ENCODE results near the gene WDR37.
A peak's percentile ranks its signal among the peaks of the same experiment; 100 is the strongest.

Gene WDR37

DNA sequence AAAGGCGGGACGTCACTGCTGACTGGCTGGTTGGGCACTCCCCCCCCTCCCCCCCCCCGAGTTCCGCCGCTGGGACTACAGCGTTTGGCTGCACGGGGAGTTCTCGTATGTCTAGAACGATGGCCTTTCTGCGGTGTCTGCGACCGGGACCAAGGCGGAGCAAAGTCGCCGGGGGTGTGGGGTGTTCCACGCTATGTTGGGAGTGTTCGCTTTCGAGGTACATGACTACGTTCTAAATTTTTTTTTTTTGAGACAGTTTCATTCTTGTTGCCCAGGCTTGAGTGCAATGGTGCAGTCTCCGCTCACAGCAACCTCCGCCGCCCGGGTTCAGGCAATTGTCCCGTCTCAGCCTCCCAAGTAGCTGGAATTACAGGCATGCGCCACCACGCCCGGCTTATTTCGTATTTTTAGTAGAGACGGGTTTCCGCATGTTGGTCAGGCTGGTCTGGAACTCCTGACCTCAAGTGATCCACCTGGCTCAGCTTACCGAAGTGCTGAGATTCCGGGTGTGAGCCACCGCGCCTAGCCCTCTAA lies 6.7 kb upstream of the WDR37 start (continued):
- TF ChIP-seq ZFHX2 (tag by site-specific recombination; conservative IDR thresholded peaks at IDR 0.05) = no peak
- TF ChIP-seq ZNF2 (tag by site-specific recombination; IDR thresholded peaks at IDR 0.05) = 0 out of 2 replicates have a peak, but pooled peaks have one; percentile 14
- no peak for TF ChIP-seq ZNF701 (tag by site-specific recombination; IDR thresholded peaks at IDR 0.05)
- no peak for TF ChIP-seq ZNF521 (tag by site-specific recombination; IDR thresholded peaks at IDR 0.05)
- no peak for TF ChIP-seq ZNF837 (tag by site-specific recombination; IDR thresholded peaks at IDR 0.05)
- TF ChIP-seq ZBTB21 (tag by site-specific recombination; IDR thresholded peaks at IDR 0.05) = no peak
- no peak for TF ChIP-seq ZNF776 (tag by site-specific recombination; IDR thresholded peaks at IDR 0.05; ENCODE audit: borderline replicate concordance)
- no peak for TF ChIP-seq ZNF654 (tag by site-specific recombination; IDR thresholded peaks at IDR 0.05; ENCODE audit: low read depth)
- no peak for TF ChIP-seq ZIC2 (tag by site-specific recombination; IDR thresholded peaks at IDR 0.05)
- no peak for TF ChIP-seq KLF9 (tag by site-specific recombination; IDR thresholded peaks at IDR 0.05; ENCODE audit: low read depth)
- no peak; the same call in 1 of the 2 replicates for TF ChIP-seq ZNF501 (tag by site-specific recombination; IDR thresholded peaks at IDR 0.05)
- TF ChIP-seq ZNF324 (tag by site-specific recombination; IDR thresholded peaks at IDR 0.05) = 0 out of 2 replicates have a peak, but pooled peaks have one; percentile 21
- TF ChIP-seq, protein P1, sequence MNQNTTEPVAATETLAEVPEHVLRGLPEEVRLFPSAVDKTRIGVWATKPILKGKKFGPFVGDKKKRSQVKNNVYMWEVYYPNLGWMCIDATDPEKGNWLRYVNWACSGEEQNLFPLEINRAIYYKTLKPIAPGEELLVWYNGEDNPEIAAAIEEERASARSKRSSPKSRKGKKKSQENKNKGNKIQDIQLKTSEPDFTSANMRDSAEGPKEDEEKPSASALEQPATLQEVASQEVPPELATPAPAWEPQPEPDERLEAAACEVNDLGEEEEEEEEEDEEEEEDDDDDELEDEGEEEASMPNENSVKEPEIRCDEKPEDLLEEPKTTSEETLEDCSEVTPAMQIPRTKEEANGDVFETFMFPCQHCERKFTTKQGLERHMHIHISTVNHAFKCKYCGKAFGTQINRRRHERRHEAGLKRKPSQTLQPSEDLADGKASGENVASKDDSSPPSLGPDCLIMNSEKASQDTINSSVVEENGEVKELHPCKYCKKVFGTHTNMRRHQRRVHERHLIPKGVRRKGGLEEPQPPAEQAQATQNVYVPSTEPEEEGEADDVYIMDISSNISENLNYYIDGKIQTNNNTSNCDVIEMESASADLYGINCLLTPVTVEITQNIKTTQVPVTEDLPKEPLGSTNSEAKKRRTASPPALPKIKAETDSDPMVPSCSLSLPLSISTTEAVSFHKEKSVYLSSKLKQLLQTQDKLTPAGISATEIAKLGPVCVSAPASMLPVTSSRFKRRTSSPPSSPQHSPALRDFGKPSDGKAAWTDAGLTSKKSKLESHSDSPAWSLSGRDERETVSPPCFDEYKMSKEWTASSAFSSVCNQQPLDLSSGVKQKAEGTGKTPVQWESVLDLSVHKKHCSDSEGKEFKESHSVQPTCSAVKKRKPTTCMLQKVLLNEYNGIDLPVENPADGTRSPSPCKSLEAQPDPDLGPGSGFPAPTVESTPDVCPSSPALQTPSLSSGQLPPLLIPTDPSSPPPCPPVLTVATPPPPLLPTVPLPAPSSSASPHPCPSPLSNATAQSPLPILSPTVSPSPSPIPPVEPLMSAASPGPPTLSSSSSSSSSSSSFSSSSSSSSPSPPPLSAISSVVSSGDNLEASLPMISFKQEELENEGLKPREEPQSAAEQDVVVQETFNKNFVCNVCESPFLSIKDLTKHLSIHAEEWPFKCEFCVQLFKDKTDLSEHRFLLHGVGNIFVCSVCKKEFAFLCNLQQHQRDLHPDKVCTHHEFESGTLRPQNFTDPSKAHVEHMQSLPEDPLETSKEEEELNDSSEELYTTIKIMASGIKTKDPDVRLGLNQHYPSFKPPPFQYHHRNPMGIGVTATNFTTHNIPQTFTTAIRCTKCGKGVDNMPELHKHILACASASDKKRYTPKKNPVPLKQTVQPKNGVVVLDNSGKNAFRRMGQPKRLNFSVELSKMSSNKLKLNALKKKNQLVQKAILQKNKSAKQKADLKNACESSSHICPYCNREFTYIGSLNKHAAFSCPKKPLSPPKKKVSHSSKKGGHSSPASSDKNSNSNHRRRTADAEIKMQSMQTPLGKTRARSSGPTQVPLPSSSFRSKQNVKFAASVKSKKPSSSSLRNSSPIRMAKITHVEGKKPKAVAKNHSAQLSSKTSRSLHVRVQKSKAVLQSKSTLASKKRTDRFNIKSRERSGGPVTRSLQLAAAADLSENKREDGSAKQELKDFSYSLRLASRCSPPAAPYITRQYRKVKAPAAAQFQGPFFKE (tag by site-specific recombination; IDR thresholded peaks at IDR 0.05; ENCODE audit: borderline replicate concordance) = no peak
- no peak for TF ChIP-seq EGR2 (tag by site-specific recombination; IDR thresholded peaks at IDR 0.05; ENCODE audit: low read depth)
- no peak for TF ChIP-seq ZFP69B (tag by site-specific recombination; IDR thresholded peaks at IDR 0.05)
- TF ChIP-seq ZNF169 (tag by site-specific recombination; IDR thresholded peaks at IDR 0.05) = no peak

DNA sequence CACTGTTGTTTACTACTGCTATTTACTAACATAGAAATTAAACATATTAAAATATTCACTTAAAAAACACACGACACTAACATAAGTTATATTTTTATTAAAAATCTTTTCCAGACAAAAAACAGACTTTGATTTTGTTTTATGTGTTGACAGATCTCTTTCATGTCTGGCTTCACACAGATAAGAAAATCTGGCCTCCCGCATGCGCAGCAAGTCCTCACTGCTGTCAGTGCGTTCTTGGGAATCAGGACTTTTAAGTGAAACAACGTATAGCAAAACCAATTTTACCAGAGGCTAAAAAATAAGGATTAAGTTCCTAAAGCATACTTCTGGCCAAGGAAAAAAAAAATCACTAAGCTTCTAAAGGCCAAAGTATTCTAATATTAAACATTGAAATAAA lies 6.0 kb upstream of the WDR37 start:
- H3K27ac ChIP-seq (ENCODE audit: extremely low read depth, low read depth, low read length) = peak overlapping the region; percentile 97
- CTCF ChIA-PET = interaction anchor here (0.6 kb wide), 2 partner anchors 15 to 1950 kb away, joined by 3 to 5 read pairs; no protein-coding TSS in a partner anchor
- peaks cover 0 to 37% of the 10 kb centered on the region in 2 experiments for H3K36me3 ChIP-seq (ENCODE audit: control insufficient read depth in 2 of 2, insufficient read depth in 1 of 2, low read length in 2 of 2)
- H3K9me3 ChIP-seq (ENCODE audit: control insufficient read depth, insufficient read depth, low read depth, low read length) = no peaks in the 10 kb centered on the region
- peak overlapping the region; percentile 65 for H3K4me3 ChIP-seq (ENCODE audit: low read depth, low read length)
- POLR2A ChIA-PET = interaction anchor here (1.1 to 1.7 kb wide), 2 partner anchors 64 to 491 kb away, joined by 3 to 5 read pairs; no protein-coding TSS in a partner anchor
- no peak for TF ChIP-seq ZNF19 (tag by site-specific recombination; IDR thresholded peaks at IDR 0.05; ENCODE audit: low read depth)
- no peak for TF ChIP-seq ZNF311 (tag by site-specific recombination; IDR thresholded peaks at IDR 0.05; ENCODE audit: borderline replicate concordance)
- TF ChIP-seq MYNN (tag by site-specific recombination; IDR thresholded peaks at IDR 0.05; ENCODE audit: borderline replicate concordance) = peak; percentile 74; the same call in 1 of the 2 replicates
- peaks cover 7% of the 10 kb centered on the region for H3K4me1 ChIP-seq (ENCODE audit: control insufficient read depth, insufficient read depth, low read length)

DNA sequence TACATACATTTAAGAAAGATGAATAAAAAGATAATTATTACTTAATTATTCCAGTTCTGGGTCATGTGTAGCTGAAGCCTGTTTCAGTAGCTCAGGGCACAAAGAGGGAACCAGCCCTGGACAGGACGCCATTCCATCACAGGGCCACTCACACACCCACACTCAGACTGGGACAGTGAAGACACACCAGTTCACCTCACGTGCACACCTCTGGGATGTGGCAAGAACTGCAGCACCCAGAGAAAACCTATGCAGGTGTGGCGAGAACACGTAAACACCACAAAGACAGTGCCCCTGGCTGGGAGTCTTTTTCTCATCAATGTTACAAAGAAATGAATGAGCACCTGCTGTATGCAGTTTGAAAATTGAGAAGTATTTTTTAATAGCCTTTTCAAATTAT lies 5.6 kb upstream of the WDR37 start:
- H3K4me3 ChIP-seq (ENCODE audit: low read depth, low read length) = peak overlapping the region; percentile 65
- peaks cover 0 to 37% of the 10 kb centered on the region in 2 experiments for H3K36me3 ChIP-seq (ENCODE audit: control insufficient read depth in 2 of 2, insufficient read depth in 1 of 2, low read length in 2 of 2)
- H3K4me1 ChIP-seq (ENCODE audit: control insufficient read depth, insufficient read depth, low read length) = peaks cover 9% of the 10 kb centered on the region
- no peaks in the 10 kb centered on the region for H3K9me3 ChIP-seq (ENCODE audit: control insufficient read depth, insufficient read depth, low read depth, low read length)
- ChIA-PET POLR2A (no interaction called here), CTCF (interaction anchor here (0.6 kb wide), 1 partner anchor 15 kb away, joined by 5 read pairs; no protein-coding TSS in a partner anchor)
- H3K27ac ChIP-seq (ENCODE audit: extremely low read depth, low read depth, low read length) = no peak overlapping the region
- TF ChIP-seq, protein P2, sequence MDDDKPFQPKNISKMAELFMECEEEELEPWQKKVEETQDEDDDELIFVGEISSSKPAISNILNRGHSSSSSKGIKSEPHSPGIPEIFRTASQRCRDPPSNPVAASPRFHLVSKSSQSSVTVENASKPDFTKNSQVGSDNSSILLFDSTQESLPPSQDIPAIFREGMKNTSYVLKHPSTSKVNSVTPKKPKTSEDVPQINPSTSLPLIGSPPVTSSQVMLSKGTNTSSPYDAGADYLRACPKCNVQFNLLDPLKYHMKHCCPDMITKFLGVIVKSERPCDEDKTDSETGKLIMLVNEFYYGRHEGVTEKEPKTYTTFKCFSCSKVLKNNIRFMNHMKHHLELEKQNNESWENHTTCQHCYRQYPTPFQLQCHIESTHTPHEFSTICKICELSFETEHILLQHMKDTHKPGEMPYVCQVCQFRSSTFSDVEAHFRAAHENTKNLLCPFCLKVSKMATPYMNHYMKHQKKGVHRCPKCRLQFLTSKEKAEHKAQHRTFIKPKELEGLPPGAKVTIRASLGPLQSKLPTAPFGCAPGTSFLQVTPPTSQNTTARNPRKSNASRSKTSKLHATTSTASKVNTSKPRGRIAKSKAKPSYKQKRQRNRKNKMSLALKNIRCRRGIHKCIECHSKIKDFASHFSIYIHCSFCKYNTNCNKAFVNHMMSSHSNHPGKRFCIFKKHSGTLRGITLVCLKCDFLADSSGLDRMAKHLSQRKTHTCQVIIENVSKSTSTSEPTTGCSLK (tag by site-specific recombination; IDR thresholded peaks at IDR 0.05) = no peak
- TF ChIP-seq, protein P3, sequence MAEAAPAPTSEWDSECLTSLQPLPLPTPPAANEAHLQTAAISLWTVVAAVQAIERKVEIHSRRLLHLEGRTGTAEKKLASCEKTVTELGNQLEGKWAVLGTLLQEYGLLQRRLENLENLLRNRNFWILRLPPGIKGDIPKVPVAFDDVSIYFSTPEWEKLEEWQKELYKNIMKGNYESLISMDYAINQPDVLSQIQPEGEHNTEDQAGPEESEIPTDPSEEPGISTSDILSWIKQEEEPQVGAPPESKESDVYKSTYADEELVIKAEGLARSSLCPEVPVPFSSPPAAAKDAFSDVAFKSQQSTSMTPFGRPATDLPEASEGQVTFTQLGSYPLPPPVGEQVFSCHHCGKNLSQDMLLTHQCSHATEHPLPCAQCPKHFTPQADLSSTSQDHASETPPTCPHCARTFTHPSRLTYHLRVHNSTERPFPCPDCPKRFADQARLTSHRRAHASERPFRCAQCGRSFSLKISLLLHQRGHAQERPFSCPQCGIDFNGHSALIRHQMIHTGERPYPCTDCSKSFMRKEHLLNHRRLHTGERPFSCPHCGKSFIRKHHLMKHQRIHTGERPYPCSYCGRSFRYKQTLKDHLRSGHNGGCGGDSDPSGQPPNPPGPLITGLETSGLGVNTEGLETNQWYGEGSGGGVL (tag by site-specific recombination; IDR thresholded peaks at IDR 0.05) = no peak
- TF ChIP-seq ZNF600 (tag by site-specific recombination; IDR thresholded peaks at IDR 0.05) = peak; percentile 95

Data from HEK293 (cell line).